SK-N-MC (cell line): Measurements from ENCODE around the gene HCFC1.

Source experiments
- EZH2 ChIP-seq: fragments of 200-600 bp; sonication (generic); IDR thresholded peaks from one replicate; pipeline ENCODE4 v1.6.1; 2017; ENCODE audit warnings: antibody characterized with exemption
- FOXP2 ChIP-seq: optimal IDR thresholded peaks from 2 replicates; pipeline ENCODE3; 2011; ENCODE audit warnings: mild to moderate bottlenecking, moderate library complexity; ENCODE audit not compliant: insufficient read depth; ENCODE audit errors: extremely low read length, control extremely low read depth
- POLR2AphosphoS5 ChIP-seq: IDR thresholded peaks from 2 replicates; pipeline ENCODE4 v1.6.1; 2012; ENCODE audit warnings: mild to moderate bottlenecking, low read depth, low read length, borderline replicate concordance

- TF ChIP-seq EZH2 = no peak
- TF ChIP-seq POLR2AphosphoS5 = no peak
- TF ChIP-seq FOXP2 = no peak
Measured at GRCh38 chrX:153995504-153995903, 23.9 kb upstream of the HCFC1 start.
